ENCODE measurements around the gene PCDHA1. TPM values are rescaled to one million over a fixed set of nuclear protein-coding genes. Genes with fewer than 3 reads are reported as not detected.

Gene PCDHA1
- total and polyA plus RNA-seq, 2 donors (not counting 3 experiments of a cell fraction or from before 2014, with no cell fraction given): 0.04 TPM; not detected in 1

GRCh38 chr5:140992828-140993227 lies 206.9 kb downstream of the PCDHA1 start:
- dilution Hi-C loops (cut with MboI; ENCODE audit: extremely low pct_ligation_motif_present, low sequenced_read_pairs) (no loop called here), intact Hi-C loops (cut with micrococcal nuclease) (no loop called here)
- Histone ChIP-seq H3K36me3 (ENCODE audit: control insufficient read depth in 2 of 2, extremely low read depth in 1 of 2, insufficient read depth in 2 of 2, low read length in 2 of 2) (no peaks in the 10 kb centered on the region), H3K9me1 (replicated peaks; ENCODE audit: control insufficient read depth, extremely low read depth, insufficient read depth, low read length) (no peaks in the 10 kb centered on the region), H3K4me3 (replicated peaks in 1 of 3; ENCODE audit: insufficient read depth in 1 of 3, low read depth in 1 of 3, low read length in 3 of 3) (no peak overlapping the region), H3K4me2 (ENCODE audit: insufficient read depth, low read length) (no peak overlapping the region), H4K20me1 (replicated peaks; ENCODE audit: control insufficient read depth, extremely low read depth, insufficient read depth, low read length) (no peaks in the 10 kb centered on the region), H3K79me2 (ENCODE audit: control insufficient read depth, insufficient read depth, low read length) (no peaks in the 10 kb centered on the region), H3K27ac (ENCODE audit: insufficient read depth, low read depth, low read length) (no peak overlapping the region), H3K9ac (replicated peaks; ENCODE audit: extremely low read depth, insufficient read depth, low read length) (no peak overlapping the region), H3K4me1 (ENCODE audit: control insufficient read depth, extremely low read depth, insufficient read depth, low read length) (no peaks in the 10 kb centered on the region), H3K9me3 (replicated peaks; ENCODE audit: control insufficient read depth, insufficient read depth, low read length) (no peaks in the 10 kb centered on the region), H3K27me3 (ENCODE audit: control insufficient read depth in 2 of 2, insufficient read depth in 2 of 2, low read length in 2 of 2) (no peaks in the 10 kb centered on the region), H2AFZ (ENCODE audit: low read depth, low read length) (no peak overlapping the region)
- ChIA-PET CTCF (interaction anchor here (1.2 kb wide), 1 partner anchor 16 kb away, joined by 3 read pairs; no protein-coding TSS in a partner anchor), POLR2A (no interaction called here)
- DNase-seq (ENCODE audit: low read depth, low spot score): no peak
- FAIRE-seq: no peak
- no TSS peak for BruUV-seq (replicated peaks)
- no peak for TF ChIP-seq FOS (IDR thresholded peaks at IDR 0.05; ENCODE audit: borderline replicate concordance, insufficient read depth, low read length)
- no peak for TF ChIP-seq MYC (IDR thresholded peaks at IDR 0.05; ENCODE audit: low read depth, low read length)
- TF ChIP-seq POLR2AphosphoS5 (IDR thresholded peaks at IDR 0.05; ENCODE audit: insufficient read depth, low read depth, low read length): no peak
- TF ChIP-seq CTCF (IDR thresholded peaks at IDR 0.05; ENCODE audit: extremely low read depth in 1 of 2, insufficient read depth in 1 of 2, low read depth in 1 of 2, low read length in 2 of 2): no peak
- no peak for TF ChIP-seq GATA2 (IDR thresholded peaks at IDR 0.05; ENCODE audit: insufficient read depth, insufficient read length, low read depth, low read length)
- TF ChIP-seq JUN (IDR thresholded peaks at IDR 0.05; ENCODE audit: borderline replicate concordance, insufficient read depth, insufficient read length, low read depth): no peak
- no peak for TF ChIP-seq EZH2 (IDR thresholded peaks at IDR 0.05; ENCODE audit: borderline replicate concordance, low read depth, low read length, severe bottlenecking)
- no peak for TF ChIP-seq MAX (IDR thresholded peaks at IDR 0.05; ENCODE audit: insufficient read depth, insufficient read length)
- TF ChIP-seq POLR2A (IDR thresholded peaks at IDR 0.05; ENCODE audit: low read depth, low read length): no peak
